MV-4-11 (cell line): ENCODE results near the gene MRC1.

Experiments used
- DNase-seq: peaks from one replicate; lab custom pipeline; 2025; lab: John Stamatoyannopoulos, UW

Gene MRC1

DNA sequence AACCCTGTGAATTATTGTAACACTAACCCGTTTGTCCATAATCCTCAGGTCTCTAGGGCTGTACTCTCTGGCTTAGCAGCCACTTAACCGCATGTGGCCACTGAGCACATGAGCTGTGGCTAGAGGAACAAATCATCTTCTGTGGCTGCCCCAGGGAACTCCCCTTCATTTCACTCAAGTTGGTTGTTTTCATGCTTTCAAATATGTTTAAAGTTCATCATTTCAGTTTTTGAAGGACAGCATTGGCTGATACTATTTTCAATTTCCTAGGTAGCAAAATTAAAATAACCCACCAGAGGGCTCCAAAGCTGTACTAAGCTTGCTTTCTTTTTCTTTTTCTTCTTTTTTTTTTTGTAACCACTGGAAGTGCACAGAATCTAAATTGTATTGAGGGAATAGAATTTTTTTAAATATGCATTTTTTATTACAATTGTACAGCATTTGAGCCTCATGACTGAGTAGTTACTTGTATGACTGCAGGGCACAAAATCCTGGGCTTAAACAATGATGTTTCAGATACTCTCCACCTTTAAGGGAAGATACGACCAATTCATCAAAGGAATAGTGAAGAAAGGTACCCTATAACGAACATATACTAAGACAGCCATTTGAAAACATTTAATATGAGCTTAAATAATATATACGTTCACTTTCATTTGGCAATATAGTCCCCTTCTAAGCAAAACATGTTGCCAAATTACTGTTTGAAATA, 38.6 kb downstream of the MRC1 start:
- peak; percentile 94 for DNase-seq

DNA sequence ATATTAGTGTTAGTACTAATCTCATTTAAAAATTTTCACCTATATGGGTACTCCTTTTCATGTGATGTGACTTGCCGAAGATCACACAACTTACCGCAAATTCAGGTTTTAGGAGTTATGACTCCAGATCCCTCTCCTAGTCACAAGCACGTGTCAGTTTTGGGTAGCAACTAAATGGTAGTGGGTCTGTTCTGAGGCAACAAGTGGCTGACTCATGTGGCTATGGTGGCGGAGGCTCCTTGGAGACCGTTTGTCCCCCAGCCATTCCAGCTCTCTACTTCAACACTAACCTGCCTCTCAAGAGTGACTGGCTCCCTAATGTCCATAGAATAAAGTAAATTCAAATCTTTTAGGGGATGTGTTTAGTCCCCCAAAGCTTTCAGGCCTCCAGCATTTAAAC, 39.5 kb downstream of the MRC1 start:
- no peak for DNase-seq

DNA sequence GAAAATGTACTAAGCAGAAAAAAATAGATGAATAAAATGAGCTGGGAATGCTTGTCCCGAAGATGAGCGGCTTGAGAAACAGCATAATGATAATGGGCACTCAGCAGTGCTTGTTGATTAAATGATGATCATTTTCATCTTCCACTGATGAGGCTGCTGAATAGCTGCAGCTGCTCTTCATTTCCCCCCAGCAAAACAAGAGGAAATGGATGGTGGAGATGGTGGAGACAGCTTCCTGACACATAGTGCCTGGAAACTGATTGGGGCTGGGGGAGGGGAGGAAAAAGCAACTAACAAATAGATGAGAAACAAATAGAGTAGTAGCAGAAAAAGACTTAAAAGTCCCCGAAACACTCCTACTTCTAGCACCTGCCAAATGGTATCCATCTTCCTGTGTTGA, 41.4 kb downstream of the MRC1 start:
- no peak for DNase-seq

DNA sequence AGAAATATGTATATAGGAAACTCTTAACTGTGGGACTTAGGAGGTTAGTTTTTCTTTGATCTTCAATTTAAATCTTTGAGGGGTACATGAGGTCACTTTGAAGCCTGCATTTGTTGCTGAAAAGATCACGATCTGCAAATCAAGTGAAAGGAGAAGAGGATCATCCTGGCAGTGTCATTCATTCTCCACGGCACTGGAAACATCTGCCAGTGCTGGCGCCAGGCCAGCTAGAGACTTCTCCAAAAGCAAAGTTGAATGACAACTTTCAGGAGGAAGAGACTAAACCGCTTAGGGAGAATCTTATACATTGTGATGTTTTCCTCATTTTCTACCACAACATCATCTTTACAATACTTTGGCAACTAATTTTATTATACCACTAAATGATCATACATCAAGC, 42.5 kb downstream of the MRC1 start:
- DNase-seq: peak; percentile 97

DNA sequence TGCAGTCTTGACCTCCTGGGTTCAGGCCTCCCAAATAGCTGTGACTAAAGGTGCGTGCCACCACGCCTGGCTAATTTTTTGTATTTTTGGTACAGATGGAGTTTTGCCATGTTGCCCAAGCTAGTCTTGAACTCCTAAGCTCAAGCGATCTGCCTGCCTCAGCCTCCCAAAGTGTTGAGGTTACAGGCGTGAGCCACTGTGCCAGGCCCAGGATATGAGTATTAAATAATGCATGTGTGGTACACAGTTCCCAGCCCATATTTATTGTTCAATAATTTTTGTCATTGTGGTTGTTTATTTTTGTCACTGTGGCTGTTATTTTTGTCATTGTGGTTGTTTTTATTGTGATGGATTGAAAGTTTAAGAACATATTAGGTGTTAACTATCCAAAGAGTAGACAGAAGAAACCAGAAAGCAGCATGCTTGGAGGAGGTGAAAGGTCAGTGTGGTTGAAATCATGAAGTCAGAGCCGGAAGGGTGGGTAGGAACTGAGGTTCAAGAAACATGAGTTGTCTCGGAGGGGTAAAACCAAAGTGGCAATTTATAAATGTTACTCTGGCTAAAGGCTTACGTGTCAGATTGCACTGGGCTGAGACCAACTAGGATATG, 45.0 kb downstream of the MRC1 start:
- DNase-seq: peak; percentile 84

DNA sequence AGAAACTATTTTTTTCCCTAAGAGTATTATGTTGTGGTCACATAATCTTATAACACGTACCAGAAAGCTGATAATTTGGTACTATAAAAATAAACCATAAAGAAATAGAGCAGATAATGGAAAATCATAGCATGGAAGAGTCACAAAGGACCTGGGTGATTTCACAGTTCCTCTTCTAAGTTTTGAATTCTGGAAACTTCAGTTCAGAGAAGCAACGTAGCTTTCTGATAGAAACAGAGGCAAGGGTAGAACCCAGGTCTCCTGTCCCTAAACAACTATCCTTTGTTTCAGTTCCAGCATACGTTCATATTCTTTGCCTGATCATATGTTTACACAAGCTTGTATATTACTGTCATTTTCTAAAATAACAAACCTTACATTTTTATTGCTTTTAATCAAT, 47.9 kb downstream of the MRC1 start:
- no peak for DNase-seq

DNA sequence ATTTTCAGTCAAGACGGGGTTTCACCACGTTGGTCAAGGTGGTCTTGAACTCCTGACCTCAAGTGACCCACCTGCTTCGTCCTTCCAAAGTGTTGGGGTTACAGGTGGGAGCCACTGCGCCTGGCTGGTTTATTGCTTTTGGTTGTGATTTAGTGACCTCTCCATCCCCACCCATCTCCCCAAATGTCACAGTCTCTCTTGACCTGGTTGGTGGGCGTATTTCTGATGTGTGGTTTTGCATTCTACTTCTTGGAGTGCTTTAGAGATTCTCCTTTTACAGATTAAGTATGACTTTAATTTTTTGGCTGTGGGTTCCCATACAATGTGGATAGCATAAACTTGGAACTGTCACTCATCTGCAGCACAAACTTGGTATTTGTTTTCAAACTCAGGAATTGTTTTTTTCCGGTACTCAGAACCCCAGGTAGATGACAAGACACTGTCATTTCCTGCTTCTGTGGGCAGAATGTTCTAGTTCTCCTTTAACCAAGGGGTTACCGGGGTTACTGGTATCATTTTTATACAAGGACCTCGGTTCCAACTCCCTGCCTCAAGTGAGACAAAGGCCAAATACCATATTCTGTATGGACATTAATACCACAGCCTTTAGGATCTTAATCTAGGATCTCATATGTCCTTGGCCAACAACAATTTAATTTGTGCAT, 50.5 kb downstream of the MRC1 start:
- no peak for DNase-seq

DNA sequence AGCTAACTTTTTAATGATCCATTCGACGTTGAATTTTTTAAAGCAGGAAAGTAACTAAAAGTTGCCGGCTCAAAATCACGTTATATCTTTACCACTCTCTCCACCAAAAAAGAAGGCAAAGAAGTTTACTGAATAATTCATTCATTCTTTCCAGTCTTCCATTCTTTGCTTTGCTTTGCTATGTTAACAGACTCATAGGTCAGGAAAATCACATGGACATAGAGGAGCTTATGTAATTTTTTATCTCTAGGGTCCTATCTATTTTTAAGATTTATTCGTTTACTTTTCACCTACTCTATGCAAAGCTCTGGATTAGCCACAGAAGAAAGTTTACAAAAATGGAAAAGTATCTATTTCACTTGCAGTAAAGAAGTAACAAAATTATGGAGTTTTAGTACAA, 52.6 kb downstream of the MRC1 start:
- no peak for DNase-seq

DNA sequence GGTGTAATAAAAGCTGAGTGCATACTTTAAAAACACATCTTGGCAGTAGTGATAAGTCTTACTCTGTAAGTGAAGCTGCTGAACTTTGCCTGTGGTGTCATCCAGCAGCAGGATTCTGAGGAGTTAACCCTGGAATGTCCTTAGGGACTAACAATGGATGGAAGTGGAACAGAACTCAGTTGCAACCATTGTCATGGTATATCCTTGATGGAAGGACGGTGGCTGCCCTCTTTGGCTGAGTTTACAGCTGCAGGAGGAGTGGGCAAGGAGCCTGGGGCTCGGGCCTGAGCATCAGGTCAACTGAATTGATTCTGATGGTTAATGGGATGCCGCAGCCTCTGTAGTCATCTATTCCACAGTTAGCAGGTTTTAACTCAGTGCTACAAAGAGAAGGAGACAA, 56.2 kb downstream of the MRC1 start:
- no peak for DNase-seq

DNA sequence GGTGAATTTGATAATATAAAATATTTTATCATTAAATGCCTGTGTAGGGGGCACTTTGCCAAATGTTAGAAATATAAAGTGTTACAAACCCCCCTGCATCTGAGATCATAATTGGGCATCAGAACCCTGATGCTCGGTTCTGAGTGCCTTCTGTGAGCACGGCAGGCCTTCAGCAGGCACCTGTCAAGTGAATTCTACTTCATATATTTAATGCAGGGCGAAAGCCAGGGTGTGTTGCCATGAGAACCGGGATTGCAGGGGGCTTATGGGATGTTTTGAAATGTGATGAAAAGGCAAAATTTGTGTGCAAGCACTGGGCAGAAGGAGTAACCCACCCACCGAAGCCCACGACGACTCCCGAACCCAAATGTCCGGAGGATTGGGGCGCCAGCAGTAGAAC, 57.2 kb downstream of the MRC1 start:
- no peak for DNase-seq

DNA sequence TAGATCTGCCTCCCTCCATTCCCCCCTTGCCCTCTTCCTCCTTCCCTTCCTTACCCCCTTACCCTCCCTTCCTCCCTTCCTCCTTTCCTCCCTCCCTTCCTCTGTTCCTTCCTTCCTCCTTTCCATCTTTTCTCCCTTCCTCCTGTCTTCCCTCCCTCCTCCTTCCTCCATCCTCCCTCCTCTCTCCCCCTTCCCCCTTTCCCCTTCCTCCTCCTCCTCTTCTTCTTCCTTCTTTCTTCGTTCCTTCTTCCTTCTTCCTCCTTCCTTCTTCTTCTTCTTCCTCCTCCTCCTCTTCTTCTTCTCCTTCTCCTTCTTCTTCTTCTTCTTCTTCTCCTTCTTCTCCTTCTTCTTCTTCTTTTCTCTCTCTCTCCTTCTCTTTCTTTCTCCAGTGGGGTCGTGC, 57.9 kb downstream of the MRC1 start:
- DNase-seq: no peak

DNA sequence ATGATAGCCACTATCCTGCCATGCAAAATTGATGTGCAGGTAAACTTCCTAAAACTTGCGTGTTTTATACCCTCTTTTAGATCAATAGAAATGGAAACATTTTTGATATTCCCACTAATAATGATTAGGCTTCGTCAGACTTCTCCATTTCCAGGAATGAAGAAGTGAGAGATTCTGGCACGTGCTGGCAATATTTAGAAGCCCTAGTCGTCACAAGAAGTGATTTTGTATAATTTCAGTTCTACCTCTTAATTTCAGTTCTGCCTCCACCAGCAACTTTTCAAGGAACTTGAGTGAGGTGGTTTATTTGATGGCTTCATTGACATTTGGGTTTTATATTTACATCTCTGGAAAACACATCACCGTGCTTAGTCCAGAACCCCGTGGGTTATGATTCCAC, 61.9 kb downstream of the MRC1 start:
- peak; percentile 49 for DNase-seq

DNA sequence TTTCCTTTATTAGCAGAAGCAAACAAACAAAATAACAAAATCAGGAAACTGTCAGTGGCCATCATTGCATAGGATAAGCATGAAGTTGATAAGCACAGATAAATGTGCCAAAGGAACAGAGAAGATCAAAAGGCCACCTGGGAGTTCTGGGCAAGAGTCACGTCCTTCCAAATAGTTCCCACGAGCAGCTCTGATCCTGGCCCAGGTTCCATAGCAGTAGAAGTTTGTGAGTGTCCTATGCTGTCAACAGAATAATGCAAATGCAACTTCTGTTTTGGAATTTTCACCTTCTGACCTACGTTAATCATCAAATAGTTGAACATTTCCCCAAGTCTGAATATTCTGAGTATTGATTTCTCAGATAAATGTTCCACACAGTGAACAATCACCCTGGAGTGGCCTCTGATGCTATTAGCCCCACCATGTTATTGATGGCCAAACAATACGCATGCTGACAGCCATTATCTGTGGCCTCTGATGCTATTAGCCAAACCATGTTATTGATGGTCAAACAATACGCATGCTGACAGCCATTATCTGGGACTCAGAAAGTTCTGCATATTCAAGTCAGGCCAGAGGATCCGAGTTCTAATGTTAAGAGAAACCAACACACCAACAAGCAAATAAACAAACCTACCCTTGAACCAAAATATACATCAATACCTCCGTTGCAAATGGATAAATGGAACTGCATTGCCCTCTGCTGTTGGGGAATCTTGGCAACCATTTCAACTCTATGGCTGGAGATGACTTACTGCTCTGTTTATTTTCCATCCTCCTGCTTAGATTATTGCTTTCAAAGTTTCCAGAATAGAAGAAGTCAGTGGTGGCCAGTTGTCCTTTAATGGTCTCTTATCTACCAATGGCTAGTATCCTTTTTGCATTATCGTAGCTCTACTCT, 63.3 kb downstream of the MRC1 start:
- DNase-seq: peak; percentile 18

DNA sequence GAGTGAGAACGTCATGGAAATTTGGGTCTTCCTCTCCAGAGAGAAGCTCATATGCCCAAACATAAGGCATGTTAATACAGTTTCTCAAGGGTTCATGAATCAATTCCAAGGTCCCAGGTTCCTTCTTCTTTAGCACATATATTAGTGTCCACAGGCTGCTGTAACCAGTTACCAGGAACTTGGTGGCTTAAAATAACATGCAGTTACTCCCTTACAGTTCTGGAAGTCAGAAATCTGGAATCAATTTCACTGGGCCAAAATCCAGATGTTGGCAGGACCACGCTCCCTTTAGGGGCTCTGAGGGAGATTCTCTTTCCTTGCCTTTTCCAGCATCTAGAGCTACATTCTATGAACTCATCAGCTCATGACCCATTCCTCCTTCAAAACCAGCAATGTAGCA, 64.8 kb downstream of the MRC1 start:
- DNase-seq: no peak

DNA sequence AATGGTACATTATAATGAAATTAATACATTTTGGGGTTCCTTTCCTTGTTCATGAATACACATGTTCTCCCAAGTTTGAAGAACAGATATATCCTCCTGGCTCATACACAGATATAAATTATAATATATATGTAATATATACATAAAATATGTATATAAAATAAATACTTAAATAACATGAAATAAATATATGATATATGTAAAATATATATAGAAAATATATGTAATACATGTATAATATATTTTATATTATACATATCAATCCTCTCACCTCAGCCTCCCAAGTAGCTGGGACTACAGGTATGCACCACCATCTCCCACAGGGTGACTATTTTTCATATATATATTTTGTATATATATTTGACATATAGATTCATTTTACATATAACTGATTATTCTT, 68.0 kb downstream of the MRC1 start:
- DNase-seq: no peak

DNA sequence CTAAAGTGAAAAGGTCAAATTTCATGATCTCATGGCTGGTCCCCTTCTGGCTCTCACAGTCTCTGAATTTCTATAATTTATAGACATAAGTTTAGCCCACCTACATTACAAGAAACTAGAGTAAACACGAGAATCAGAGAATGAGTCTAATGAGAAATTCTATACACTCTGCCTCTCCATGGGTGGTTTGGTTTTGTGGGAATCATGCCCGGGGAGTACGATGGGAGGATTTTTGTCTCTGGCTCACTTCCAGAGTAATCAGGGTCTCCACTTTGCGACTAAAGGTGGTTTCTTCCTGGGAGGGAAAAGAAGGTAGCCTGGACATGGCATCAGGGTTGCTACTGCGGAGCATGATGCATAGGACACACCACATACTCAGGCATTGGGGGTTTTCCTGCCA, 69.7 kb downstream of the MRC1 start:
- DNase-seq: no peak

DNA sequence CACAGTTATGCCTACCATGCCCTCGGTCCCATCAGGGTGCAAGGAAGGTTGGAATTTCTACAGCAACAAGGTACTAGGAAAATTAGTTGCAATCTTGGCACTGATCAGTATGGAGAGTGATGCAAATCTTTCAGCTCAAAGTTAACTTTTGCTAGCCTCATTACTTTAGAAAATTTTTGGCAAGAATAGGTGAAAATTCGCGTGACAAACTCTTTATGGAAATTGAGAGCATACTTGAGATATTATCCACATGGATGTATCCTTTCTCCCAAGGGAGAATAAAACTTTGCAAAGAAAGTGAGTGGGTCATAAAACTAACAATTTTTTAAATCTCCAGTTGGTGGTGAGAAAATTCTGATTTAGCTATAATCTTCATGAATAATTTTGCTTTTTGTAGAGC, 71.5 kb downstream of the MRC1 start:
- no peak for DNase-seq

DNA sequence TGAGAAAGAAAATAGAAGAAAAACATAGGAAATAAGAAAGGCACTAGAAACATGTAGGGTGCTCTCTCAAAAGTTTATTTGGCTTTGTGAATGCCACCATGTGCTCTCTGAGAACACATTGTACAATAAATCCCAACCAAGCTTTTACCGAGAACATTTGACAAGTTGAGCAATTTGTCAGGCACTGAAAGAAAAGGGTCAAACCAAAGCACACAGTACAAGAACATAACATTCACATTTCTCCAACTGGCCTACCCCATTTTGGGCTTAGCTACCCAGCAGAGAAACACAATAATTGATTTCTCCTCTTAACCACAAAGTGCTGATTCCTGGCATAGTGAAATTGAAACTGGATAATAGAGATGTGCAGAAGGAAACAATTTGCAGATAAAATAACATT, 73.4 kb downstream of the MRC1 start:
- DNase-seq: no peak

DNA sequence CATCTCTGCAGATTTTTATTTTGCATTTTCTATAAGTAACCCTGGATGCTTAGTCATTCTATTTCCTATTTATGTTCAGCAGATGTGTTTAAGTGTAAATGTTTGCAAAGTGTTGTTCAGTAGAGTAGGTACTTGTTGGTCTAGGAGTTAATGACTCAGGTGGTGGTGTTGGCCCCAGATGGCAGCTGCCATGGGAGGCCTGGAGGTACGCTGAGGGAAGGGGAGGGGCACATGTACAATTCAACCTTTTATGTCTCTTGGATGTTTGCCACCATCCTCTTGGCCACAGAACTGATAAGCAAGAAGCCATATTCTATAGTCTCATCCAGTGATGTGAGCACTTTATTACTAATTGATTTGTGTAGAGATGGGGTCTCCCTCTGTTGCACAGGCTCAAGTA, 74.5 kb downstream of the MRC1 start:
- no peak for DNase-seq

DNA sequence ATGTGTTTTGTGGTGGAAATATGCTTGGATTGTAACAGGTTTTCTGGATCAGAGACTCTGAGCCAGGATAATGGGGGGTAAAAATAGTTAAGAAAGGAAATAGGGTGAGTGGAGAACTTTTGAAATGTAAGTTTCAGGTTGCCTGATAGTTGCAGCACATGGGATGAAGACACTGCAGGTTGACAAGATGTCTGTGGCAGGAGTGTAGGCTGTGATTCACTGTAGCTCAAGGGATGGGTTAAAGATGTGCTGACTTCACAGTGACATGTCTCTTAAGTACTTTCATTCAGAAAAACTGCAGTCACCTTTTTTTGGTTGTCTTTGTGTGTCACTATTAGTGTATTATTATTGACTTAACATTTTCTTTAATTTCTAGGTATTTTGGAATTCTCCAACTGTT, 79.0 kb downstream of the MRC1 start:
- no peak for DNase-seq

DNA sequence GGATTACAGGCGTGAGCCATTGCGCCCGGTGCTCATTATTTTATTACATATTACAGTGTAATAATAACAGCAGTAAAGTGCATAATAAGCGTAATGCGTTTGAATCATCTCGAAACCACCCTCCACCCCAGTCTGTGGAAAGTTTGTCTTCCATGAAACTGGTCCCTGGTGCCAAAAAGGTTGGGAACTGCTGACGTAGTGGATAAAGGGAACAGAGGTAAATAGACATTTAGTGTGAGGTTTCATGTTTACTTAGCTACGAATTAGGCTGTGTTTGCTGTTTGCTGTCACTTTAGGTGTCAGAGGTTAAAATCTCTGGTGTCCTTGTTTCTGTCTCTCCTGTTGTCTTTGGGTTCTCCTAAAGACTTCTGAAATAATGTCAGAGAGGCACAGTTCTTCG, 82.3 kb downstream of the MRC1 start:
- no peak for DNase-seq

DNA sequence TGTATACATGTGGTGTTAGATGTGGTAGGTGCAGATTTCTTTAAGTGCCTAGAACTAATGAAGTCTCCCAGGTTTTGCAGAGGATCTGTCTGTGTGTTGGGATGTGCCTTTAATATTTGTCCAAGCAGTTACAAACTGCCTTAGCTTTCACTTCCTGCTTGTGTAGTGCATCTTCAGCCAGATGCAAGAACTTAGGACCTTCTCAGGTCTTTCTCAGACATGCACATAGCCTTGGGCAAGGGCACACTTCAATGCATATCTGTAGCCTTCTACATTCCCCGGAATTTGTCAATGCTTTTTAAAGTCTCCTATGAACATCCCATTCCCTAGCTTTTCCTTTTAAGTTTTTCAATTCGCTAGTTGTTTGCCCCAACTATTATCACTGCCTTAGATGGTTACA, 95.4 kb downstream of the MRC1 start:
- peak; percentile 24 for DNase-seq

DNA sequence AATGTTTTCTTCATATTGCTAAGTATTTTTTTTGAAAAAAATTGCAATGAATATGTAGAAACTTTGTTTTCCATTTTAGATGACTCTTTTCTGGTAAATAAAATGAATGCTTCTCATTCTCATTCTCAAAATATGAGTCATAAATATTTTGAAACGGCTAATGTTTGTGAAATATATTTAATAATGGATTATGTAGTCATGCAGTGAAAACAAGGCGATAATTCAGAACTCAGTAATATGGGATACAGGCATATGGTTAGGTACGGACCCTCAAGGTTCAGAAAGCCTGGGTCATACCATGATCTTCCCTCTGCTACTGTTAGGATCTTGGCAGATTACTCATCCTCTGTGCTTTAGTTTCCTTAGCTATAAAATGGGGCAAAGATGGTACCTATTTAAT, 96.3 kb downstream of the MRC1 start:
- no peak for DNase-seq
